ENCODE results near the gene TECR.

GRCh38 chr19:14533450-14533849 is 4.1 kb downstream of the TECR start:
- TF ChIP-seq CTCF (IDR thresholded peaks at IDR 0.05) (no peak), POLR2A (IDR thresholded peaks at IDR 0.05) (no peak), POLR2AphosphoS5 (IDR thresholded peaks at IDR 0.05) (no peak), EP300 (IDR thresholded peaks at IDR 0.05) (no peak)

Data from suprapubic skin (tissue), 4 donors.